Fibroblast of lung (primary cell): Measurements from ENCODE around the gene ABCG4. TPM values are rescaled to one million over a fixed set of nuclear protein-coding genes. Genes with fewer than 3 reads are reported as not detected.

Source experiments
- DNase-seq, 2 donors: peaks; one replicate each; pipeline versions ENCODE4 v3.0.0 to v3.0.0-alpha.2; 2010; ENCODE audit warnings: low read depth in 2 of 2
- H2AFZ ChIP-seq: 2 replicates; pipeline ENCODE4 v1.5.1; 2012; ENCODE audit warnings: low read length, control low read depth, inconsistent platforms
- H3K27ac ChIP-seq: 2 replicates; pipeline ENCODE4 v1.5.1; 2011; ENCODE audit warnings: low read length, control low read depth; ENCODE audit not compliant: insufficient read depth
- H3K27me3 ChIP-seq: 2 replicates; pipeline ENCODE4 v1.5.1; 2011; ENCODE audit warnings: mild to moderate bottlenecking, low read length; ENCODE audit not compliant: control insufficient read depth, insufficient read depth
- H3K36me3 ChIP-seq: 2 replicates; pipeline ENCODE4 v1.5.1; 2011; ENCODE audit warnings: low read length; ENCODE audit not compliant: control insufficient read depth, insufficient read depth
- H3K4me1 ChIP-seq: 2 replicates; pipeline ENCODE4 v1.5.1; 2011; ENCODE audit warnings: low read length; ENCODE audit not compliant: control insufficient read depth, insufficient read depth; ENCODE audit errors: extremely low read depth
- H3K4me2 ChIP-seq: 2 replicates; pipeline ENCODE4 v1.5.1; 2011; ENCODE audit warnings: low read length, control low read depth; ENCODE audit not compliant: insufficient read depth; ENCODE audit errors: extremely low read depth
- H3K4me3 ChIP-seq, 4 experiments: fragments of 200-600 bp in 1 of 4; sonication (generic) in 1 of 4; replicated peaks in 1 of 4; 2 replicates each; pipeline ENCODE4 v1.5.1; 2011 to 2016; ENCODE audit warnings: low read length in 4 of 4, low read depth in 3 of 4, mild to moderate bottlenecking in 3 of 4, control low read depth in 2 of 4, inconsistent platforms in 1 of 4, mixed read lengths in 1 of 4; ENCODE audit not compliant: insufficient read depth in 1 of 4; ENCODE audit errors: control extremely low read depth in 1 of 4
- H3K79me2 ChIP-seq: 2 replicates; pipeline ENCODE4 v1.5.1; 2012; ENCODE audit warnings: mild to moderate bottlenecking, low read length, inconsistent platforms; ENCODE audit not compliant: control insufficient read depth, insufficient read depth
- H3K9ac ChIP-seq: 2 replicates; pipeline ENCODE4 v1.5.1; 2011; ENCODE audit warnings: mild to moderate bottlenecking, low read length, control low read depth; ENCODE audit not compliant: insufficient read depth
- H3K9me3 ChIP-seq: 2 replicates; pipeline ENCODE4 v1.5.1; 2012; ENCODE audit warnings: low read depth, low read length; ENCODE audit not compliant: control insufficient read depth, insufficient read depth
- H4K20me1 ChIP-seq: 2 replicates; pipeline ENCODE4 v1.5.1; 2011; ENCODE audit warnings: low read length; ENCODE audit not compliant: control insufficient read depth, insufficient read depth; ENCODE audit errors: extremely low read depth
- CTCF ChIP-seq, 2 donors: IDR thresholded peaks in 1 of 2; conservative IDR thresholded peaks in 1 of 2; 1 replicate in 1 of 2; 2 replicates in 1 of 2; pipeline ENCODE4 v1.5.1; 2011 to 2012; ENCODE audit warnings: low read length in 2 of 2, control low read depth in 1 of 2, inconsistent platforms in 1 of 2, low read depth in 1 of 2, mild to moderate bottlenecking in 1 of 2
- EZH2 ChIP-seq: IDR thresholded peaks from 2 replicates; pipeline ENCODE4 v1.5.1; 2012; ENCODE audit warnings: low read length, control low read depth, mild to moderate bottlenecking; ENCODE audit errors: missing control alignments
- polyA plus RNA-seq, 2 donors: library from polyadenylated mRNA; depleted of rRNA in 1 of 2; stranded (reverse) in 1 of 2; unstranded in 1 of 2; fragments of >200 nt; gene quantifications; 2 replicates each; pipeline ENCODE4 v1.2.1, GENCODE V29; 2011 to 2012; ENCODE audit warnings: missing spikeins in 1 of 2
- total RNA-seq: library from RNA; depleted of rRNA; stranded (reverse); fragments of >200 nt; gene quantifications from 2 replicates; pipeline ENCODE4 v1.2.1, GENCODE V29; 2014

ABCG4 gene
- total and polyA plus RNA-seq, 2 donors (not counting 1 experiment from before 2014, with no cell fraction given): 0.12 to 0.17 TPM

GRCh38 chr11:119108146-119108856 is 40.6 kb upstream of the ABCG4 start:
- H3K27ac ChIP-seq: no peak overlapping the region
- H3K4me1 ChIP-seq: peaks cover 12% of the 10 kb centered on the region
- peak overlapping the region; percentile 91 for H3K4me2 ChIP-seq
- H4K20me1 ChIP-seq: no peaks in the 10 kb centered on the region
- H3K9ac ChIP-seq: peak overlapping the region; percentile 78
- DNase-seq: no peak
- peaks cover 6% of the 10 kb centered on the region for H3K36me3 ChIP-seq
- no peak overlapping the region for H2AFZ ChIP-seq
- H3K9me3 ChIP-seq: no peaks in the 10 kb centered on the region
- H3K4me3 ChIP-seq: peak overlapping the region; percentile 61 to 76 (median 70)
- TF ChIP-seq EZH2 (no peak), CTCF (conservative IDR thresholded peaks at IDR 0.05 in 1 of 2, IDR thresholded peaks at IDR 0.05 in 1 of 2; ENCODE audit: low read depth in 1 of 2, low read length in 2 of 2) (no peak)
- no peaks in the 10 kb centered on the region for H3K27me3 ChIP-seq
- peaks cover 9% of the 10 kb centered on the region for H3K79me2 ChIP-seq

DNA sequence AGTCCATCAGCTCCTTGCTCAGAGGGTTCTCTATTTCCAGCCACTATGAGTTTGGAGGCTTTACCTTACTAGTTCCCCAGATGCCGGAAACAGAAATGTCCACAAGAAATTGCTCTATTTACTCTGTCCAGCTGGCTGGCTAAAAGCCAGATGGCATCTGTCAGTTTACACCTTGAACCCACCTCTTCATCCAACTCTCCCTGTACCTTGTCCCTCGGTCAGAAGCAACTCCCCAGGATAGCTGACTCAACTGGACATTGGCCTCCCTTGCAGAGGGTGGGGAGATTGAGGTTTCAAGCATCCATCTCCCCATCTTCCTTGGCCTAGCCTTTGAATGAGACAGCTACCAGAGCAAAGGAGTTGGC is 40.0 kb upstream of the ABCG4 start:
- peak overlapping the region; percentile 61 to 76 (median 70) for H3K4me3 ChIP-seq
- TF ChIP-seq CTCF (conservative IDR thresholded peaks at IDR 0.05 in 1 of 2, IDR thresholded peaks at IDR 0.05 in 1 of 2; ENCODE audit: low read depth in 1 of 2, low read length in 2 of 2) (no peak), EZH2 (no peak)
- peak overlapping the region; percentile 91 for H3K4me2 ChIP-seq
- no peak overlapping the region for H3K9ac ChIP-seq
- H3K27ac ChIP-seq: no peak overlapping the region
- H3K79me2 ChIP-seq: peaks cover 9% of the 10 kb centered on the region
- peaks cover 6% of the 10 kb centered on the region for H3K36me3 ChIP-seq
- peaks cover 12% of the 10 kb centered on the region for H3K4me1 ChIP-seq
- H2AFZ ChIP-seq: no peak overlapping the region
- H4K20me1 ChIP-seq: no peaks in the 10 kb centered on the region
- H3K9me3 ChIP-seq: no peaks in the 10 kb centered on the region
- no peak for DNase-seq
- H3K27me3 ChIP-seq: no peaks in the 10 kb centered on the region

DNA sequence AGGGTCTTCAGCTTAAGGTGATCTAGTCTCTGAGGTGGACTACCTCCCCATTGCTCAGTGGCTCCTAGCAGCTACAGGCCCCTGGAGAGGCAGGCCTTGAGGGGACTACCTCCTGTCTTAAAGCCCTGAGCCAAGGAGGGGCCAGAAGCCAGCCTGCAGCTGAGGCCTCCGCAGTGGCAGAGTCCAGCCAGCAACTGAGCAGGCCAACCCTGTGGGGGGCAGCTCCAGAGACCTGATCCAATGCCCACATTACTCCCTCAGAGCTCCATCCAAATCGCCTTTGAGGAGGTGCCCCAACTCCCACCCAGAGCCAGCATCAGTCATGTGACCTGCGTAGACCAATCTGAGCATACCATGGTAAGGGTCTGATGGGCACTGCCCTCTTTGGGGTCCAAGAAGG is 39.0 kb upstream of the ABCG4 start:
- TF ChIP-seq CTCF (conservative IDR thresholded peaks at IDR 0.05 in 1 of 2, IDR thresholded peaks at IDR 0.05 in 1 of 2; ENCODE audit: low read depth in 1 of 2, low read length in 2 of 2) (no peak), EZH2 (no peak)
- H3K4me2 ChIP-seq: no peak overlapping the region
- peaks cover 12% of the 10 kb centered on the region for H3K4me1 ChIP-seq
- peaks cover 9% of the 10 kb centered on the region for H3K79me2 ChIP-seq
- no peak for DNase-seq
- H4K20me1 ChIP-seq: no peaks in the 10 kb centered on the region
- no peaks in the 10 kb centered on the region for H3K9me3 ChIP-seq
- H3K27me3 ChIP-seq: no peaks in the 10 kb centered on the region
- H3K4me3 ChIP-seq: no peak overlapping the region
- H2AFZ ChIP-seq: no peak overlapping the region
- no peak overlapping the region for H3K9ac ChIP-seq
- H3K36me3 ChIP-seq: peaks cover 7% of the 10 kb centered on the region
- no peak overlapping the region for H3K27ac ChIP-seq
